ENCODE results near the gene LYSET. TPM values are rescaled to one million over a fixed set of nuclear protein-coding genes. Genes with fewer than 3 reads are reported as not detected.
"Not testable (repeated sequence)": the region's sequence is repeated elsewhere in the genome, so short reads cannot be mapped to it uniquely, and the experiment has no call there.

LYSET gene
- total and polyA plus RNA-seq, 9 of the 15 experiments (the other 6 are each of a cell fraction or from before 2014, with no cell fraction given), result 7.6 to 36.6 (median 15.9) TPM

- intact Hi-C loops (cut with micrococcal nuclease), result loop anchor here (5.0 to 10.0 kb wide), 2 partner anchors 242 to 384 kb away; no protein-coding TSS in a partner anchor
- FAIRE-seq, result not testable (repeated sequence)
- CTCF ChIA-PET (ENCODE audit: low intra/inter-chr PET ratio), result interaction anchor here (0.7 to 1.6 kb wide), 4 partner anchors 74 to 386 kb away, joined by 3 to 7 read pairs (median 4); no protein-coding TSS in a partner anchor
These were observed 48.0 kb downstream of the LYSET start for GRCh38 chr14:93233078-93233477.

GRCh38 chr14:93234798-93235197 is 49.7 kb downstream of the LYSET start:
- ATAC-seq (peak; percentile 61), FAIRE-seq (no peak), DNase-seq (ENCODE audit: extremely low read depth in 1 of 4, low spot score in 3 of 4) (no peak)
- Histone ChIP-seq H3K4me2 (ENCODE audit: insufficient read depth, low read length) (no peak overlapping the region), H3K4me1 (replicated peaks in 1 of 2; ENCODE audit: control insufficient read depth in 2 of 2, insufficient read depth in 2 of 2, low read length in 2 of 2) (peaks cover 0 to 4% of the 10 kb centered on the region in 2 experiments; a peak in 1 of 5 replicates), H3K9ac (ENCODE audit: insufficient read depth in 1 of 2, low read depth in 2 of 2, low read length in 2 of 2) (no peak overlapping the region), H3K79me2 (ENCODE audit: control insufficient read depth, insufficient read depth, low read length) (no peaks in the 10 kb centered on the region), H4K20me1 (replicated peaks; ENCODE audit: control insufficient read depth, insufficient read depth, low read length) (no peaks in the 10 kb centered on the region), H3K27ac (ENCODE audit: extremely low read depth, low read depth, low read length) (no peak overlapping the region), H3K36me3 (ENCODE audit: control insufficient read depth, insufficient read depth, low read length) (no peaks in the 10 kb centered on the region), H3K9me1 (ENCODE audit: control insufficient read depth, insufficient read depth, low read length) (no peaks in the 10 kb centered on the region), H3K9me3 (replicated peaks; ENCODE audit: control insufficient read depth, insufficient read depth, low read depth, low read length) (no peaks in the 10 kb centered on the region), H2AFZ (ENCODE audit: low read depth, low read length) (no peak overlapping the region), H3K4me3 (no peak overlapping the region), H3K27me3 (ENCODE audit: control insufficient read depth in 2 of 2, insufficient read depth in 2 of 2, low read length in 2 of 2) (0 out of 5 replicates have a peak, but pooled peaks cover 0 to 4% of the 10 kb centered on the region in 2 experiments)
- in situ Hi-C loops (cut with MboI), result no loop called here
- intact Hi-C loops (cut with micrococcal nuclease), result loop anchor here (1.0 to 10.0 kb wide), 3 partner anchors 240 to 383 kb away; no protein-coding TSS in a partner anchor
- TF ChIP-seq ZNF253 (CRISPR knock-in tag; conservative IDR thresholded peaks at IDR 0.05), result no peak
- no peak for TF ChIP-seq BDP1 (IDR thresholded peaks at IDR 0.05; ENCODE audit: insufficient read depth, insufficient read length)
- TF ChIP-seq, protein P1, sequence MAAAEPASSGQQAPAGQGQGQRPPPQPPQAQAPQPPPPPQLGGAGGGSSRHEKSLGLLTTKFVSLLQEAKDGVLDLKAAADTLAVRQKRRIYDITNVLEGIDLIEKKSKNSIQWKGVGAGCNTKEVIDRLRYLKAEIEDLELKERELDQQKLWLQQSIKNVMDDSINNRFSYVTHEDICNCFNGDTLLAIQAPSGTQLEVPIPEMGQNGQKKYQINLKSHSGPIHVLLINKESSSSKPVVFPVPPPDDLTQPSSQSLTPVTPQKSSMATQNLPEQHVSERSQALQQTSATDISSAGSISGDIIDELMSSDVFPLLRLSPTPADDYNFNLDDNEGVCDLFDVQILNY (CRISPR knock-in tag; IDR thresholded peaks at IDR 0.05), result no peak
- TF ChIP-seq SREBF2 (CRISPR knock-in tag; IDR thresholded peaks at IDR 0.05), result no peak
- no peak for TF ChIP-seq XRCC5 (IDR thresholded peaks at IDR 0.05; ENCODE audit: low read depth, low read length)
- TF ChIP-seq PRPF4 (IDR thresholded peaks at IDR 0.05; ENCODE audit: insufficient read depth, low read depth, low read length, poor library complexity, severe bottlenecking), result no peak
- no peak for TF ChIP-seq MAFG (tag; conservative IDR thresholded peaks at IDR 0.05)
- 16% methylated on average over 7 of the region's 10 CpGs for WGBS (ENCODE audit: insufficient coverage, low coverage, missing lambda C conversion rate)
- no TSS peak for BruUV-seq (replicated peaks)
- ChIA-PET POLR2A (no interaction called here), CTCF (ENCODE audit: low intra/inter-chr PET ratio) (interaction anchor here (1.5 kb wide), 1 partner anchor 72 kb away, joined by 3 read pairs; no protein-coding TSS in a partner anchor)

More at GRCh38 chr14:93233078-93233477, 48.0 kb downstream of the LYSET start:
- H3K4me1 ChIP-seq (replicated peaks in 1 of 2; ENCODE audit: control insufficient read depth in 2 of 2, insufficient read depth in 2 of 2, low read length in 2 of 2); H3K36me3 ChIP-seq (ENCODE audit: control insufficient read depth, insufficient read depth, low read length); H3K4me2 ChIP-seq (ENCODE audit: insufficient read depth, low read length); H3K79me2 ChIP-seq (ENCODE audit: control insufficient read depth, insufficient read depth, low read length); POLR2A ChIA-PET; H3K9ac ChIP-seq (ENCODE audit: insufficient read depth in 1 of 2, low read depth in 2 of 2, low read length in 2 of 2); H3K4me3 ChIP-seq; DNase-seq (ENCODE audit: extremely low read depth in 1 of 4, low spot score in 3 of 4); ATAC-seq; H2AFZ ChIP-seq (ENCODE audit: low read depth, low read length); H3K9me1 ChIP-seq (ENCODE audit: control insufficient read depth, insufficient read depth, low read length); H3K27me3 ChIP-seq (ENCODE audit: control insufficient read depth in 2 of 2, insufficient read depth in 2 of 2, low read length in 2 of 2); H3K27ac ChIP-seq (ENCODE audit: extremely low read depth, low read depth, low read length); in situ Hi-C loops (cut with MboI); H3K9me3 ChIP-seq (replicated peaks; ENCODE audit: control insufficient read depth, insufficient read depth, low read depth, low read length); H4K20me1 ChIP-seq (replicated peaks; ENCODE audit: control insufficient read depth, insufficient read depth, low read length); BruUV-seq (replicated peaks): not testable (repeated sequence)
- 17% methylated on average over 5 of the region's 5 CpGs for WGBS (ENCODE audit: insufficient coverage, low coverage, missing lambda C conversion rate)
- TF ChIP-seq ZNF146 (CRISPR knock-in tag; IDR thresholded peaks at IDR 0.05; ENCODE audit: unreplicated experiment), result peak; percentile 44

Measured in K562 (cell line).